Prostate gland (tissue), 2 donors: ENCODE measurements around the gene IL11. TPM values are rescaled to one million over a fixed set of nuclear protein-coding genes. Genes with fewer than 3 reads are reported as not detected.

Experiments
- DNase-seq: peaks from one replicate; pipeline ENCODE4 v3.0.0-alpha.2; 2019; ENCODE audit warnings: low spot score
- H3K27ac ChIP-seq, 2 donors: fragments of 200-600 bp; sonication (generic); 2 replicates each; pipeline ENCODE4 v1.5.1; 2017 to 2019
- H3K27me3 ChIP-seq: fragments of 200-600 bp; sonication (generic); replicated peaks from 2 replicates; pipeline ENCODE4 v1.5.1; 2019; ENCODE audit not compliant: insufficient read depth
- H3K36me3 ChIP-seq, 2 donors: fragments of 200-600 bp; sonication (generic); 1 replicate in 1 of 2; 2 replicates in 1 of 2; pipeline versions ENCODE4 v1.5.1 to v1.8.1; 2017 to 2019
- H3K4me1 ChIP-seq: fragments of 200-600 bp; sonication (generic); replicated peaks from 2 replicates; pipeline ENCODE4 v1.5.1; 2019
- H3K4me3 ChIP-seq, 2 donors: fragments of 200-600 bp; sonication (generic); 2 replicates each; pipeline ENCODE4 v1.5.1; 2017 to 2019
- H3K9me3 ChIP-seq: fragments of 200-600 bp; sonication (generic); 2 replicates; pipeline ENCODE4 v1.5.1; 2017
- CTCF ChIP-seq, 4 experiments: fragments of 200-600 bp in 2 of 4; fragments of 450-650 bp in 2 of 4; sonication (generic) in 2 of 4; IDR thresholded peaks; 1 replicate in 3 of 4; 2 replicates in 1 of 4; pipeline ENCODE4 v1.5.1; 2016 to 2019; ENCODE audit warnings: antibody characterized with exemption in 4 of 4, mild to moderate bottlenecking in 2 of 4, moderate library complexity in 2 of 4
- POLR2A ChIP-seq: fragments of 450-650 bp; IDR thresholded peaks from one replicate; pipeline ENCODE4 v1.6.1; 2016; ENCODE audit warnings: antibody characterized with exemption, mild to moderate bottlenecking
- POLR2AphosphoS5 ChIP-seq: sonication (generic); formaldehyde crosslinking; IDR thresholded peaks from one replicate; pipeline ENCODE4 v1.6.1; 2017; ENCODE audit warnings: antibody characterized with exemption
- WGBS: methylation state at CpG from one replicate; pipeline ENCODE4 v1.1.5; 2018; 5-methylcytosine and 5-hydroxymethylcytosine counted together
- intact Hi-C: fragments of 100-400 bp; cut with DNase I; formaldehyde crosslinking; loops from one replicate; pipeline ENCODE4 v1.14.2; 2022
- total RNA-seq, 2 donors: library from RNA; depleted of rRNA; stranded (reverse); fragments of >200 nt; gene quantifications; one replicate each; pipeline ENCODE4 v1.1.0, GENCODE V29; 2016

IL11 gene
- total RNA-seq, 2 donors from 2014 or later = 2.0 TPM; not detected in 1

GRCh38 chr19:55320844-55321419 lies 49.3 kb downstream of the IL11 start:
- no peak overlapping the region for H3K27ac ChIP-seq
- H3K36me3 ChIP-seq = no peaks in the 10 kb centered on the region
- WGBS = 82% methylated on average over 8 of the region's 8 CpGs
- H3K4me3 ChIP-seq = no peak overlapping the region
- H3K4me1 ChIP-seq = no peaks in the 10 kb centered on the region
- no peak for DNase-seq
- intact Hi-C loops = no loop called here
- TF ChIP-seq CTCF (IDR thresholded peaks at IDR 0.05) (no peak), POLR2AphosphoS5 (no peak), POLR2A (no peak)
- no peaks in the 10 kb centered on the region for H3K27me3 ChIP-seq
- no peaks in the 10 kb centered on the region for H3K9me3 ChIP-seq

DNA sequence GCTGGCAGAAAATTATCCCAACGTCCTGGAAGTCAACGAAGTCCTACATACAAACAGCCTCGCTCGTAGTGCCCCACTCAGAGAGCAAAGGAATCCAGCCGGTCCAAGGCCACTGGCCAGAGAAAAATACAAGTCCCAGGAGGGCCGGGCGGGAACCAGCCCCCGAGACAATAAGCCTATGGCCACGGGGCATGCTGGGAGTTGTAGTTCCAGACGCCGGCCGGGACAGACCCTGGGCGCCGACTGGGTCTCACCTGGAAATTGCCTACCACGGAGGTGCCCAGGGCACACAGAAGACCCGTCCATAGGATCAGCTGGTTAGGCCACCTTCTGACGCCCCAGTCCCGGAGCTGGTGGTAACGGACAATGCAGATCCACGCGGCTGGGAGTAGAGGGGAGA lies 50.5 kb downstream of the IL11 start:
- Histone ChIP-seq H3K36me3 (no peaks in the 10 kb centered on the region), H3K4me3 (no peak overlapping the region), H3K27ac (no peak overlapping the region), H3K4me1 (no peaks in the 10 kb centered on the region), H3K27me3 (no peaks in the 10 kb centered on the region), H3K9me3 (no peaks in the 10 kb centered on the region)
- no peak for TF ChIP-seq POLR2A
- TF ChIP-seq POLR2AphosphoS5 = no peak
- no peak for TF ChIP-seq CTCF (IDR thresholded peaks at IDR 0.05)
- WGBS = 19% methylated on average over 21 of the region's 21 CpGs
- intact Hi-C loops = no loop called here
- DNase-seq = no peak

GRCh38 chr19:55316646-55317045 lies 53.6 kb downstream of the IL11 start:
- TF ChIP-seq POLR2A (no peak), POLR2AphosphoS5 (no peak), CTCF (IDR thresholded peaks at IDR 0.05) (no peak)
- Histone ChIP-seq H3K9me3 (no peaks in the 10 kb centered on the region), H3K4me3 (no peak overlapping the region), H3K27me3 (no peaks in the 10 kb centered on the region), H3K27ac (no peak overlapping the region), H3K4me1 (no peaks in the 10 kb centered on the region), H3K36me3 (no peaks in the 10 kb centered on the region)
- no peak for DNase-seq
- intact Hi-C loops = no loop called here
- WGBS = 86% methylated on average over 8 of the region's 8 CpGs

DNA sequence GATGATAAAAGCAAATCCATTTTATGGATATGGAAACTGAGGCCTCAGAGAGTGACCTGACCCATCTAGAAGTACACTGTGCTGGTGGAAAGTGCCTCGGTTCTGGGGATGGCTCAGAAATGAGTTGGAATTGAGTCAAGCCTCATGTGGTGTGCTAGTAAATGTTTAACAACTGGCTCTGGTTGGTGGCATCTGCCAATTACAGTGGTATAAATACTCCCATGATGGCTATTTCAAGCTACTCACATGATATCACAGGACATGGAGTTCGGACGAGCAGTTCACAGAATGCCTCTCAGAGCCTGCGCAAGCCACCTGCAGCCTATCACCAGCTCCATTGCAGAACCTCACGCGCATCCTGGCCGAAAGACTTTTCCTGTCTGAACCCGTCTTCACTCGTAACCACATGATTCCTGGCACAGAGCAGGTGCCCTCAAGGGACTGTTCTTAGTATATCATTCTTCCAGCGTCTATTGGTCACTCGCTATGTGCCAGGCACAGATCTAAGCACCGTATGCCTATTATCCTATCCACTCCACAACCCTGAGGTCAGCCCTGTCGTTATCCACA lies 54.2 kb downstream of the IL11 start:
- no peaks in the 10 kb centered on the region for H3K36me3 ChIP-seq
- H3K27me3 ChIP-seq = no peaks in the 10 kb centered on the region
- DNase-seq = no peak
- intact Hi-C loops = no loop called here
- no peaks in the 10 kb centered on the region for H3K4me1 ChIP-seq
- no peak overlapping the region for H3K4me3 ChIP-seq
- 70% methylated on average over 13 of the region's 13 CpGs for WGBS
- no peaks in the 10 kb centered on the region for H3K9me3 ChIP-seq
- TF ChIP-seq POLR2AphosphoS5 (no peak), POLR2A (no peak), CTCF (IDR thresholded peaks at IDR 0.05) (no peak)
- H3K27ac ChIP-seq = no peak overlapping the region

GRCh38 chr19:55314396-55314795 lies 55.9 kb downstream of the IL11 start:
- H3K4me3 ChIP-seq = no peak overlapping the region
- no peak overlapping the region for H3K27ac ChIP-seq
- H3K27me3 ChIP-seq = no peaks in the 10 kb centered on the region
- no peaks in the 10 kb centered on the region for H3K36me3 ChIP-seq
- DNase-seq = no peak
- WGBS = 81% methylated on average over 8 of the region's 8 CpGs
- H3K4me1 ChIP-seq = no peaks in the 10 kb centered on the region
- intact Hi-C loops = no loop called here
- H3K9me3 ChIP-seq = no peaks in the 10 kb centered on the region
- TF ChIP-seq POLR2AphosphoS5 (no peak), POLR2A (no peak), CTCF (IDR thresholded peaks at IDR 0.05) (no peak)
